HCT116 (cell line): ENCODE data around the gene LPO. TPM values are rescaled to one million over a fixed set of nuclear protein-coding genes. Genes with fewer than 3 reads are reported as not detected.

Experiments used
- ATAC-seq: fragments of 200-7000 bp; cut with Tn5 transposase; 2 replicates; pipeline ENCODE4 v1.9.1; 2020; ENCODE audit warnings: mild to moderate bottlenecking, moderate library complexity
- BruUV-seq: library from RNA; stranded (reverse); fragments of 400-500 nt; replicated peaks from 2 replicates; lab custom pipeline; 2021; lab: Mats Ljungman, UMichigan
- CTCF ChIA-PET: fragments of 300-600 bp; sonication (Branson Sonifier 250); formaldehyde crosslinking; loops from one replicate; lab custom pipeline; 2021; ENCODE audit warnings: antibody characterized with exemption; lab: Charles Lee
- POLR2A ChIA-PET: fragments of 300-600, 350-600 bp; sonication (Branson Sonifier 250); formaldehyde crosslinking; loops from one replicate; lab custom pipeline; 2021; ENCODE audit warnings: antibody characterized with exemption; lab: Charles Lee
- RAD21 ChIA-PET, 2 experiments: fragments of 300-600 bp; sonication (Branson Sonifier 250); formaldehyde crosslinking; loops; one replicate each; lab custom pipeline; 2023; ENCODE audit warnings: low total read pairs in 2 of 2; ENCODE audit not compliant: uncharacterized antibody in 2 of 2, unreplicated experiment in 2 of 2, low non-redundant PET in 1 of 2; lab: Charles Lee
- DNase-seq: peaks from one replicate; pipeline ENCODE4 v3.0.0-alpha.2; 2010; ENCODE audit warnings: low read depth, low spot score
- H2AFZ ChIP-seq: fragments of 200-600 bp; shearing (Covaris generic), sonication (generic); 2 replicates; pipeline ENCODE4 v1.6.1; 2017; ENCODE audit warnings: low read depth, mixed run types, mixed read lengths, antibody characterized with exemption, low read length; ENCODE audit not compliant: poor library complexity, severe bottlenecking
- H3K27ac ChIP-seq: 2 replicates; pipeline ENCODE4 v1.5.1; 2012; ENCODE audit warnings: low read depth, low read length
- H3K27me3 ChIP-seq: fragments of 200-600 bp; sonication (generic); 2 replicates; pipeline ENCODE4 v1.6.1; 2016; ENCODE audit warnings: mixed run types, low read length, mixed read lengths; ENCODE audit not compliant: insufficient read depth
- H3K36me3 ChIP-seq, 2 experiments: fragments of 200-500 bp in 1 of 2; fragments of 200-600 bp in 1 of 2; sonication (Bioruptor generic) in 1 of 2; sonication (generic) in 1 of 2; 2 replicates each; pipeline versions ENCODE4 v1.5.1 to v1.6.1; 2014 to 2016; ENCODE audit warnings: low read length in 2 of 2, inconsistent platforms in 1 of 2, mixed read lengths in 1 of 2, mixed run types in 1 of 2; ENCODE audit not compliant: insufficient read depth in 2 of 2, control insufficient read depth in 1 of 2
- H3K4me1 ChIP-seq, 2 experiments: fragments of 200-600 bp in 1 of 2; sonication (generic) in 1 of 2; 2 replicates each; pipeline versions ENCODE4 v1.5.1 to v1.6.1; 2012 to 2017; ENCODE audit warnings: low read length in 2 of 2, inconsistent platforms in 1 of 2, mild to moderate bottlenecking in 1 of 2, mixed read lengths in 1 of 2, mixed run types in 1 of 2, moderate library complexity in 1 of 2; ENCODE audit not compliant: insufficient read depth in 2 of 2, control insufficient read depth in 1 of 2
- H3K4me2 ChIP-seq: fragments of 200-600 bp; sonication (generic); 2 replicates; pipeline ENCODE4 v1.6.1; 2017; ENCODE audit warnings: mixed run types, low read length, mixed read lengths
- H3K4me3 ChIP-seq, 2 experiments: fragments of 200-600 bp in 1 of 2; sonication (generic) in 1 of 2; replicated peaks in 1 of 2; 2 replicates each; pipeline ENCODE4 v1.5.1; 2011 to 2016; ENCODE audit warnings: low read length in 2 of 2, control low read depth in 1 of 2, low read depth in 1 of 2, mild to moderate bottlenecking in 1 of 2, mixed read lengths in 1 of 2, mixed run types in 1 of 2
- H3K79me2 ChIP-seq: fragments of 200-600 bp; sonication (generic); 2 replicates; pipeline ENCODE4 v1.6.1; 2017; ENCODE audit warnings: mild to moderate bottlenecking, mixed run types, low read length, moderate library complexity, mixed read lengths; ENCODE audit not compliant: insufficient read depth
- H3K9ac ChIP-seq: fragments of 200-600 bp; sonication (generic); 2 replicates; pipeline ENCODE4 v1.6.1; 2016; ENCODE audit warnings: low read length, mixed read lengths
- H3K9me2 ChIP-seq: fragments of 200-600 bp; sonication (generic), shearing (Covaris generic); 2 replicates; pipeline ENCODE4 v1.6.1; 2017; ENCODE audit warnings: mixed run types, mild to moderate bottlenecking, moderate library complexity; ENCODE audit not compliant: insufficient read depth
- H3K9me3 ChIP-seq, 2 experiments: fragments of 200-500 bp in 1 of 2; fragments of 200-600 bp in 1 of 2; sonication (Bioruptor generic) in 1 of 2; sonication (generic) in 1 of 2; 2 replicates each; pipeline ENCODE4 v1.6.1; 2014 to 2017; ENCODE audit warnings: low read length in 2 of 2, mixed read lengths in 2 of 2, inconsistent platforms in 1 of 2, low read depth in 1 of 2, mild to moderate bottlenecking in 1 of 2, mixed run types in 1 of 2, moderate library complexity in 1 of 2; ENCODE audit not compliant: control insufficient read depth in 1 of 2, insufficient read depth in 1 of 2
- H4K20me1 ChIP-seq: fragments of 200-600 bp; sonication (generic), shearing (Covaris generic); 2 replicates; pipeline ENCODE4 v1.6.1; 2017; ENCODE audit warnings: mixed run types, mild to moderate bottlenecking, moderate library complexity; ENCODE audit not compliant: insufficient read depth
- CBX3 ChIP-seq: IDR thresholded peaks from 2 replicates; pipeline ENCODE4 v1.6.1; 2012; ENCODE audit warnings: low read depth
- EZH2 ChIP-seq: fragments of 200-600 bp; sonication (generic); IDR thresholded peaks from 2 replicates; pipeline ENCODE4 v1.6.1; 2017; ENCODE audit warnings: antibody characterized with exemption, mixed run types
- JUND ChIP-seq: IDR thresholded peaks from 2 replicates; pipeline ENCODE4 v1.6.1; 2012
- SRF ChIP-seq: IDR thresholded peaks from 2 replicates; pipeline ENCODE4 v1.6.1; 2012; ENCODE audit warnings: low read depth
- ZFX ChIP-seq: fragments of 450-650 bp; IDR thresholded peaks from 2 replicates; pipeline ENCODE4 v1.6.1; 2017
- intact Hi-C: fragments of 100-400 bp; cut with micrococcal nuclease; formaldehyde crosslinking; loops from 2 replicates; pipeline ENCODE4 v1.10.0; 2022
- total RNA-seq: library from RNA; stranded (reverse); gene quantifications from one replicate; pipeline ENCODE4 v1.2.1, GENCODE V29; 2021; ENCODE audit not compliant: unreplicated experiment
- TF ChIP-seq, protein P1 (sequence below): IDR thresholded peaks from 2 replicates; pipeline ENCODE4 v1.6.1; 2011; ENCODE audit warnings: mild to moderate bottlenecking, low read length, moderate library complexity; ENCODE audit not compliant: insufficient replicate concordance; ENCODE audit errors: extremely low read depth

The LPO gene
- total RNA-seq, 1 experiment from 2014 or later, result not detected

DNA sequence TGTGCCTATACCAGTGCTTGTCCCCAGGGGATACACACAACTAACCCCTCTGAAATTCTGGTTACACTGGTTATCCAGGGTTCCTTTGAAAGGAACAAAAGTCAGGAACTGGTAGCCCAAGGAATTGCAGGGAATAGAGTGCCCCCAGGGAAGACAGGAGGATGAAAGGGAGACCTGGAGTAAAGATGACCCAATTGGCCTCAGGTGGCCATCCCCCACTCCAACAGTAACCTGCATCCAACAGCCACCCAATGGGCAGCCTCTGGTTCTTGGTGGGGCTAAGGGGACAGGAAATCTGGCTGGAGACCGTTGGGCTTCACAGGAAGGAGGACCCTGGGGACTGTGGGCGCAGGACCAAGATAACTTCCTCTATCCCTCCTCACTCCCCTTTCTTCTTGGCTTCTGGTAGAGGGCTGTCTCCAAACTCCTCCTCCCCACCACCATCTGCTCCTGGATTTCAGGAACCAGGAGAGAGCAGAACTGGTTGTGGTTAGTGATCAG is 43.2 kb downstream of the LPO start:
- H3K27ac ChIP-seq, result no peak overlapping the region
- DNase-seq (no peak), ATAC-seq (no peak)
- ChIA-PET RAD21 (no interaction called here), POLR2A (no interaction called here), CTCF (no interaction called here)
- no peak overlapping the region for H2AFZ ChIP-seq
- no peaks in the 10 kb centered on the region for H3K79me2 ChIP-seq
- BruUV-seq, result no TSS peak
- no peaks in the 10 kb centered on the region for H3K9me2 ChIP-seq
- no peaks in the 10 kb centered on the region for H3K36me3 ChIP-seq
- intact Hi-C loops, result no loop called here
- H3K4me2 ChIP-seq, result no peak overlapping the region
- no peaks in the 10 kb centered on the region for H4K20me1 ChIP-seq
- H3K9me3 ChIP-seq, result no peaks in the 10 kb centered on the region
- no peak overlapping the region for H3K4me3 ChIP-seq
- H3K27me3 ChIP-seq, result no peaks in the 10 kb centered on the region
- H3K4me1 ChIP-seq, result no peaks in the 10 kb centered on the region
- H3K9ac ChIP-seq, result no peak overlapping the region
- no peak for TF ChIP-seq EZH2

DNA sequence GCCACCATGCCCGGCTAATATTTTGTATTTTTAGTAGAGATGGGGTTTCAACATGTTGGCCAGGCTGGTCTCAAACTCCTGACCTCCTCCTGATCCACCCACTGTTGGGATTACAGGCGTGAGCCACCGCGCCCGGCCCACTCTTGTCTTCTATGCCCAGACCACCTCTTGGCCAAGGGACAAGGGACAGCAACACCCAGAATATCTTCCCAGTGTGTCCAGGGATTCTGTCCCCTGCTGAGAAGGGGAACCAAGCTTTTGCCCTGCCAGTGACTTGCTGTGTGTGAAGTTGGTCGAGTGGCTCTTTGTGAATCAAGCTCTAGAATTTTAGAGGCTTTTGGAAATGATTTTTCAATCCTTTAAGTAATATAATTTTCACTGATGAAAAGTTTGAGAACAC is 44.1 kb downstream of the LPO start:
- no TSS peak for BruUV-seq
- no peaks in the 10 kb centered on the region for H3K9me3 ChIP-seq
- no peak overlapping the region for H3K9ac ChIP-seq
- no peak overlapping the region for H3K27ac ChIP-seq
- H3K4me3 ChIP-seq, result no peak overlapping the region
- ChIA-PET RAD21 (no interaction called here), POLR2A (interaction anchor here (0.7 kb wide), 1 partner anchor 19 kb away, joined by 3 read pairs; no protein-coding TSS in a partner anchor), CTCF (no interaction called here)
- ATAC-seq (no peak), DNase-seq (no peak)
- no peaks in the 10 kb centered on the region for H4K20me1 ChIP-seq
- no peaks in the 10 kb centered on the region for H3K4me1 ChIP-seq
- no peaks in the 10 kb centered on the region for H3K36me3 ChIP-seq
- H3K9me2 ChIP-seq, result no peaks in the 10 kb centered on the region
- H3K27me3 ChIP-seq, result no peaks in the 10 kb centered on the region
- no peaks in the 10 kb centered on the region for H3K79me2 ChIP-seq
- intact Hi-C loops, result no loop called here
- H2AFZ ChIP-seq, result no peak overlapping the region
- no peak overlapping the region for H3K4me2 ChIP-seq
- TF ChIP-seq SRF (no peak), JUND (no peak), CBX3 (no peak), ZFX (no peak)
- TF ChIP-seq, protein P1, sequence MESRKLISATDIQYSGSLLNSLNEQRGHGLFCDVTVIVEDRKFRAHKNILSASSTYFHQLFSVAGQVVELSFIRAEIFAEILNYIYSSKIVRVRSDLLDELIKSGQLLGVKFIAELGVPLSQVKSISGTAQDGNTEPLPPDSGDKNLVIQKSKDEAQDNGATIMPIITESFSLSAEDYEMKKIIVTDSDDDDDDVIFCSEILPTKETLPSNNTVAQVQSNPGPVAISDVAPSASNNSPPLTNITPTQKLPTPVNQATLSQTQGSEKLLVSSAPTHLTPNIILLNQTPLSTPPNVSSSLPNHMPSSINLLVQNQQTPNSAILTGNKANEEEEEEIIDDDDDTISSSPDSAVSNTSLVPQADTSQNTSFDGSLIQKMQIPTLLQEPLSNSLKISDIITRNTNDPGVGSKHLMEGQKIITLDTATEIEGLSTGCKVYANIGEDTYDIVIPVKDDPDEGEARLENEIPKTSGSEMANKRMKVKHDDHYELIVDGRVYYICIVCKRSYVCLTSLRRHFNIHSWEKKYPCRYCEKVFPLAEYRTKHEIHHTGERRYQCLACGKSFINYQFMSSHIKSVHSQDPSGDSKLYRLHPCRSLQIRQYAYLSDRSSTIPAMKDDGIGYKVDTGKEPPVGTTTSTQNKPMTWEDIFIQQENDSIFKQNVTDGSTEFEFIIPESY, result no peak
